Measurements from ENCODE around the gene OR2AG2. TPM values are rescaled to one million over a fixed set of nuclear protein-coding genes. Genes with fewer than 3 reads are reported as not detected.

Gene OR2AG2
- total RNA-seq, 1 experiment from 2014 or later, result 0.18 TPM

DNA sequence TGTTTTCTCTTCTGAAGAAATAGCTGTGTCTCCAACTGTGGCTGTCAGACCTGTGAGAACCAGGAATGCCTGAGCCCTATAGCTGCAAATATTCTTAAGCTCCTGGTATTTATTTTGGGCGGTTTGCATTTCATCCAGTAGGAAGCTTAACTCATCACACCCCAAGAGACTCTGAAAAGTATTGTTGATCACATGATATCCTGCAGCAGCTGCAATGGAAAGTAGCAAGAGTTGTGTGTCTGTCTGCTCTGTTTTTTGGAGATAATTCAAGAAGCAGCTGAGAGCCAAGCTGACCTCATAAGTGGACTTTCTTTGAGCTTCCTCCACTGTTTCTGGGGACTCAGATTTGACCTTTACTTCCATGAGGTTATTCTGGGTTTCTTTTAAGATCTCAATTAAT lies 52.2 kb downstream of the OR2AG2 start:
- no peak overlapping the region for H3K27ac ChIP-seq (ENCODE audit: low read length)
- in situ Hi-C loops (cut with HindIII; ENCODE audit: low pct_unique_long_range_greater_than_20kb, low sequenced_read_pairs), result no loop called here
- no peaks in the 10 kb centered on the region for H3K4me1 ChIP-seq (ENCODE audit: control insufficient read depth, insufficient read depth, low read length)
- intact Hi-C loops (cut with micrococcal nuclease; ENCODE audit: unreplicated experiment), result no loop called here
- H3K27me3 ChIP-seq (ENCODE audit: control insufficient read depth, insufficient read depth, low read length), result peaks cover 39% of the 10 kb centered on the region
- H3K9me3 ChIP-seq (ENCODE audit: control insufficient read depth, insufficient read depth, low read depth, low read length), result no peaks in the 10 kb centered on the region
- ChIA-PET CTCF (interaction anchor here (0.9 kb wide), 1 partner anchor 93 kb away, joined by 3 read pairs; no protein-coding TSS in a partner anchor), POLR2A (no interaction called here)
- TF ChIP-seq, protein P1, sequence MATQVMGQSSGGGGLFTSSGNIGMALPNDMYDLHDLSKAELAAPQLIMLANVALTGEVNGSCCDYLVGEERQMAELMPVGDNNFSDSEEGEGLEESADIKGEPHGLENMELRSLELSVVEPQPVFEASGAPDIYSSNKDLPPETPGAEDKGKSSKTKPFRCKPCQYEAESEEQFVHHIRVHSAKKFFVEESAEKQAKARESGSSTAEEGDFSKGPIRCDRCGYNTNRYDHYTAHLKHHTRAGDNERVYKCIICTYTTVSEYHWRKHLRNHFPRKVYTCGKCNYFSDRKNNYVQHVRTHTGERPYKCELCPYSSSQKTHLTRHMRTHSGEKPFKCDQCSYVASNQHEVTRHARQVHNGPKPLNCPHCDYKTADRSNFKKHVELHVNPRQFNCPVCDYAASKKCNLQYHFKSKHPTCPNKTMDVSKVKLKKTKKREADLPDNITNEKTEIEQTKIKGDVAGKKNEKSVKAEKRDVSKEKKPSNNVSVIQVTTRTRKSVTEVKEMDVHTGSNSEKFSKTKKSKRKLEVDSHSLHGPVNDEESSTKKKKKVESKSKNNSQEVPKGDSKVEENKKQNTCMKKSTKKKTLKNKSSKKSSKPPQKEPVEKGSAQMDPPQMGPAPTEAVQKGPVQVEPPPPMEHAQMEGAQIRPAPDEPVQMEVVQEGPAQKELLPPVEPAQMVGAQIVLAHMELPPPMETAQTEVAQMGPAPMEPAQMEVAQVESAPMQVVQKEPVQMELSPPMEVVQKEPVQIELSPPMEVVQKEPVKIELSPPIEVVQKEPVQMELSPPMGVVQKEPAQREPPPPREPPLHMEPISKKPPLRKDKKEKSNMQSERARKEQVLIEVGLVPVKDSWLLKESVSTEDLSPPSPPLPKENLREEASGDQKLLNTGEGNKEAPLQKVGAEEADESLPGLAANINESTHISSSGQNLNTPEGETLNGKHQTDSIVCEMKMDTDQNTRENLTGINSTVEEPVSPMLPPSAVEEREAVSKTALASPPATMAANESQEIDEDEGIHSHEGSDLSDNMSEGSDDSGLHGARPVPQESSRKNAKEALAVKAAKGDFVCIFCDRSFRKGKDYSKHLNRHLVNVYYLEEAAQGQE (IDR thresholded peaks at IDR 0.05; ENCODE audit: insufficient read depth in 1 of 2, low read depth in 2 of 2, low read length in 1 of 2), result no peak
- TF ChIP-seq TCF7L2 (IDR thresholded peaks at IDR 0.05; ENCODE audit: low read depth, low read length) (no peak), SIN3A (IDR thresholded peaks at IDR 0.05; ENCODE audit: borderline replicate concordance, insufficient read depth, low read depth, low read length) (no peak), CTCF (IDR thresholded peaks at IDR 0.05) (no peak), POLR2AphosphoS5 (IDR thresholded peaks at IDR 0.05; ENCODE audit: low read depth, low read length) (no peak)
- no peak overlapping the region for H3K4me3 ChIP-seq (ENCODE audit: low read depth in 2 of 2, low read length in 2 of 2)
- ATAC-seq (no peak), DNase-seq (ENCODE audit: low read depth, low spot score) (no peak)
- BruUV-seq (replicated peaks), result no TSS peak
- H3K36me3 ChIP-seq (ENCODE audit: control insufficient read depth, insufficient read depth, low read length), result no peaks in the 10 kb centered on the region

DNA sequence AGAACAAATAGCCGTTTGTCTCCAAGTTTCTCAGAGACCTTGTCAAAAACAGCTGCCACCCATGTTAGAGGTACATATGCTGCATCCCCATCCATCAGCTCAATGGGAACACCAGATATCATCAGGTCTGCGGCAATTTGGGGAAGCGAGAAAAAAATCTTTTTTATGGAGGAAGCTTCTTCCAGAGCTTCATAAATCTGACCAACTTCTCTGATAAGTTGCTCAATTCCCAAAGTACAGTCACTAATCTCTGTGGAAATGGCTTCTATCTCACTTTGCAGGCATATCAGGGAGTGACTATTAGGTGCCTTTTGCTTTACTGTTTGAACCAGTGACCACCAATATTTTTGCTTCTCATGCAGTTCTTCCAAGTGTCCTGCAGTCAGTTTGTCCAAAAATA lies 54.4 kb downstream of the OR2AG2 start:
- CTCF ChIA-PET, result interaction anchor here (0.6 kb wide), 1 partner anchor 171 kb away, joined by 3 read pairs; no protein-coding TSS in a partner anchor
- intact Hi-C loops (cut with micrococcal nuclease; ENCODE audit: unreplicated experiment) (no loop called here), in situ Hi-C loops (cut with HindIII; ENCODE audit: low pct_unique_long_range_greater_than_20kb, low sequenced_read_pairs) (no loop called here)
- Histone ChIP-seq H3K27me3 (ENCODE audit: control insufficient read depth, insufficient read depth, low read length) (peaks cover 40% of the 10 kb centered on the region), H3K4me3 (ENCODE audit: low read depth in 2 of 2, low read length in 2 of 2) (no peak overlapping the region), H3K27ac (ENCODE audit: low read length) (no peak overlapping the region), H3K4me1 (ENCODE audit: control insufficient read depth, insufficient read depth, low read length) (no peaks in the 10 kb centered on the region), H3K9me3 (ENCODE audit: control insufficient read depth, insufficient read depth, low read depth, low read length) (no peaks in the 10 kb centered on the region), H3K36me3 (ENCODE audit: control insufficient read depth, insufficient read depth, low read length) (no peaks in the 10 kb centered on the region)
- no TSS peak for BruUV-seq (replicated peaks)
- DNase-seq (ENCODE audit: low read depth, low spot score) (no peak), ATAC-seq (no peak)
- no peak for TF ChIP-seq SIN3A (IDR thresholded peaks at IDR 0.05; ENCODE audit: borderline replicate concordance, insufficient read depth, low read depth, low read length)
- TF ChIP-seq, protein P1 (IDR thresholded peaks at IDR 0.05; ENCODE audit: insufficient read depth in 1 of 2, low read depth in 2 of 2, low read length in 1 of 2), result no peak
- no peak for TF ChIP-seq TCF7L2 (IDR thresholded peaks at IDR 0.05; ENCODE audit: low read depth, low read length)
- TF ChIP-seq POLR2AphosphoS5 (IDR thresholded peaks at IDR 0.05; ENCODE audit: low read depth, low read length), result no peak
- no peak for TF ChIP-seq CTCF (IDR thresholded peaks at IDR 0.05)
- POLR2A ChIA-PET, result no interaction called here

Measured in Panc1 (cell line).